Frontal cortex (tissue), 4 donors: ENCODE data around the gene RANBP10. TPM values are rescaled to one million over a fixed set of nuclear protein-coding genes. Genes with fewer than 3 reads are reported as not detected.

Source experiments
- DNase-seq, 2 donors: peaks; one replicate each; pipeline ENCODE4 v3.0.0; 2012; ENCODE audit warnings: low spot score in 2 of 2
- FAIRE-seq: peaks from 2 replicates; lab custom pipeline; 2012; peaks lifted over from hg19 to GRCh38; lab: Jason Lieb, UNC
- total RNA-seq: library from RNA; depleted of rRNA; stranded (reverse); fragments of >200 nt; gene quantifications from one replicate; pipeline ENCODE4 v1.2.3, GENCODE V29; 2014
- donor health status: control.
- donor health status: control.
- donor health status: control.

The RANBP10 gene
- total RNA-seq, 1 donor from 2014 or later: 3.7 TPM

DNA sequence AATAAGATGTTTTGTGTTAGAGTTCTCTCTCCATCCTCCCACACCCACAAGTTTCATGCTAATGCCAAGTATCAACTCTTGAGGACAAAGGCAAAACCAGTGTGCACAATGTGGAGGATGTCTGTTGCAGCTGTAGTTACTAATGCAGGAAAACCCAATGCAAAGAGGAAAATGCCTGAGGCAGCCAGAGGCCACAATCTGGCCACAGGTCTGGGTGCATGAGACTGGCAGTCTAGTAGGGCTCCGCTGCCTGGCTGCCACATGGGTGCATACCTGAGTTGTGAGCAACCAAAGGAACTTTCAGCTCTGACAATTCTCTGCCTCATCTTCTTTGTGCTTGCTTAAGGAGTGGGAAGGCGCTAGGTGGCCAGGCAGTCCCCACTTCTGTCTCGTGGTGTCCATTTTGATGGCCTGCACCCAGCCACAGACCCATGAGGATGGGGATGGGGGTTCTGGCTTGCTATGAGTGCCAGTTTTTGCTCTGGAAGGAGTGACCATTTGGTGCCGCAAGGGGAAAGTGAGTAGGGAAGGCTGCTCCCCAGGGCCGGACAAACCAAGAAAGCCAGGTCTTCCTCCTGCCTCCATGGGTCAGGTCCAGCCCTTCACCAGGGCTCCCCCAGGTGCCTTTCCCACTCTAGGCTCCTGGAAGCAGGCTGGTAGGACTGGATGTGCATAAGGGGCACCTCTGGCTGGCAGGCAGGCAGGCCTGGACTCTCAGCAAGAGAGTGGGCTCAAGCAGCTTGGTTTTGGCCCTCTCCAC, 83.0 kb downstream of the RANBP10 start:
- FAIRE-seq: no peak
- no peak for DNase-seq

DNA sequence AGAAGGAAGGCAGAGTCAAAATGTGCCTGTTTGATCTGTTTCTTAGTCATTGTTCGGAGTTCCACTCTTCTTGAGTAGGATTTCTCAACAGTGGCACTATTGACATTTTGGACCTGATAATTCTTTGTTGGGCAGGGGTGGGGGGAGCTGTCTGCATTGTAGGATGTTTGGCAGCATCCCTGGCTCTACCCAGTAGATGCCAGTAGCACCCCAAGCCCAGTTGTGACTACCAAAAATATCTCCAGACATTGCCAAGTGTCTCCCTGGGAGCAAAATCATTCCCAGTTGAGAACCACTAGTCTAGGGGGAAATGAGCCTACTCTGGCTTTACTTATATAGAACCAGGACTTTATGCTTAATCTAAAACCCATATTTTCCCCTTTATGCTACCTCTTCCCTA, 86.1 kb downstream of the RANBP10 start:
- no peak for FAIRE-seq
- no peak for DNase-seq

DNA sequence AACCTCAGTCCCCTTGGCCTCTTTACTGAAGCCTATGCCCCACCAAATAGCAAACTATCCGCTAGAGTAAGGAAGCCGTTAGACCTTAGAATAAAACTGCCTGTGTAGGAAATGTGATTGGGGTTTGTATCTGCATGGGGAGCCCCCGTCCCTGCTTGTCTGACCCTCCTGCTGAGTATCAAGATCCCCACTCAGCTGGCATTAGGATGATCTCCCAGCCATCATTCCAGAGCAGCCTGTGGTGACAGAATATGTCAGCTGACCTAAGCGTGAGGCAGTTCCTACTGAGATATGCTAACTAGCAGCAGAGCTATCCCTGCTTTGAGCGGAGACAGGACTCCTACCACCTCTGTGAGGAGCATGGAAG, 86.6 kb downstream of the RANBP10 start:
- no peak for FAIRE-seq

DNA sequence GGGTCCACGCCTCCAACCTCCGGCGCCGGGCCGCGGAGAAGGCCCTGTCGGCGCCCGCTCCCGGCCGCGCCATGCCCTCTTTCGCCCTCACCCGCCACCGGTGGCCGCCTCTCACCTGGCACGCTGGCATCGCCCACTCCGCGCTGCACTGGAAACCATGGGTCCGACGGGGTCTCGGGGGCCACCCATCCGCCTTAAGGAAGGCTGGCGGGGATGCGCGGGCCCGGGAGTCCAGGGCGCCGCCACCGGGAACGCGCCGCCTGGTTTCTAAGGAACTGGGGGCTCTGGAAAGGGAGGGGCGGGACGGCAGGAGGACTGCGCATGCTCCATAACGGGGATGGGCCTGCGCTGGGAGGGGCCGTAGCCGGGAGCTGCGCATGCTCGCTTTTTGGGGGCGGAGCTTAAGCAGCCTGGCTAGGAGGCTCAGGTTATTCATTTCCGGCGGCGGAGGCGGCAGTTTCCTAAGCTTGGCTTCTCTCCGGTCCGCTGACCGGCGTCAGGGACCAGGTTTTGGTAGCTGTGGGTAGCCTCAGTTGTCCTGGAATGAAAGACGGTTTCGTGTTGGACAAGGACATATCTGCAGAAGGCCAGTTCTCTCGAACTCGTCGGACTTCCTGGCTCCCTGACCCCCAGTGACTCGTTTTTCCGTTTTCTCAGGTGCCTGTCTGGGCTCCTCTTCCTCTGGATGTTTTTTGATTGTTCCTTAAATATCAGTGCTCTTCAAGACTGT, 87.1 kb downstream of the RANBP10 start, which contains the start of gene GFOD2:
Gene GFOD2 (minus strand): TSS at position 269 of the 730 bp plus-strand sequence. CDS start 33,601 bp downstream, outside the sequence.
- peak; percentile 98 to 100 for DNase-seq
- no peak for FAIRE-seq

More for the DNA sequence above, 86.6 kb downstream of the RANBP10 start:
- DNase-seq: peak; percentile 61 to 64

DNA sequence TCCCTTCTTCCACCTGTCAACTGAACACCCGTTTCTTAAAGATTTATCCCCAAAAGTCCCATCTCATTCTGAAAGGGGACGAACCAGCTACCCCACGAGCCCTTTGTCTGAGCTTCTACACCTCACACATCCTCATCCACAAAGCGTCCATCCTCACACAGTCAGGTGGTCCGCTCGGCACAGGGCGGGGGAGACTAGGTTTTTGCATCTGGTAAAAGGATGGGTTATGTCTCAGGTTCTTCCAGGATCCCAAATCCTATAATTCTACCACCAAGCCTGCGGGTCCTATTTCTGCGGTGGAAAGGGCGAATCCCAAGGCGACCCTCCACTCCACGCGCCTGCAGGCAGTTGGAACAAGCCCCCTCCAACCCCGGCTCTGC, 87.7 kb downstream of the RANBP10 start:
- DNase-seq (no peak), FAIRE-seq (no peak)

DNA sequence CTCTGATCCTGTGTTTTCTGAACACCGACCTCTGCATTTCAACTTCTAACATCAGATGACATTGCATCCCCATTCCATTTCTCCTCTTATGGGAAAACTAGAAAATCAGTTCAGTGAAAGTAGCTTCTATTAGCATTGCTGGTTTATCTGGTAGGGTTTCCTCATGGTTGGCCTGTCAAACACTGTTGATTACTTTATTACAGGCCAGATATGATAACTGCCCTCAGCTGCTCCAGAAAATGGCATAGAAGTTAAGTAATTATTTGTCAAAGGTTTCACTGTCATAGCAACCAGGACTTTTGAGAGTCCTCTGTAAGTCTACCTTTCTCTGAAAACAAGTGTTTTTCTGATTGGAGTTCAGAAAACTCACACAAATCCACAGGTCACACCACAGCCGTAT, 90.3 kb downstream of the RANBP10 start:
- FAIRE-seq: no peak

DNA sequence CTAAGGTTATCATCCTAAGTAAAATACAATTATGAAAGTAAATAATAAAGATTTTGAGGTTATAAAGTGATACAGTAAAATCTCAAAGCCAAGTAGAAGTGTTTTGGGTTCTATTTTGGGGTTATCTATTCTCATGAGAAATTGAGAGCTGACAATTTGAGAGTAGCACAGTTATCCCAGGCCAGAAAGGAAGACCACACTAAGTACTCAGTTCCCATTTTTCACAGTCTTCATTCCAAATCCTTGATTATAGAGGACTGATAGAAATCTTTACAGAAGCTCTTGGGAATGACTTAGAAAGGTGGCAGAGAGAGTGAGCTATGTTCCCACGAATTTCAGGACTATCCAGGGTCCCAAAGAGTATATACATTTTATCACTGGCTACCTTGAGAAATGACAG, 91.8 kb downstream of the RANBP10 start:
- FAIRE-seq (no peak), DNase-seq (no peak)

More for the DNA sequence above, 90.3 kb downstream of the RANBP10 start:
- no peak for DNase-seq

DNA sequence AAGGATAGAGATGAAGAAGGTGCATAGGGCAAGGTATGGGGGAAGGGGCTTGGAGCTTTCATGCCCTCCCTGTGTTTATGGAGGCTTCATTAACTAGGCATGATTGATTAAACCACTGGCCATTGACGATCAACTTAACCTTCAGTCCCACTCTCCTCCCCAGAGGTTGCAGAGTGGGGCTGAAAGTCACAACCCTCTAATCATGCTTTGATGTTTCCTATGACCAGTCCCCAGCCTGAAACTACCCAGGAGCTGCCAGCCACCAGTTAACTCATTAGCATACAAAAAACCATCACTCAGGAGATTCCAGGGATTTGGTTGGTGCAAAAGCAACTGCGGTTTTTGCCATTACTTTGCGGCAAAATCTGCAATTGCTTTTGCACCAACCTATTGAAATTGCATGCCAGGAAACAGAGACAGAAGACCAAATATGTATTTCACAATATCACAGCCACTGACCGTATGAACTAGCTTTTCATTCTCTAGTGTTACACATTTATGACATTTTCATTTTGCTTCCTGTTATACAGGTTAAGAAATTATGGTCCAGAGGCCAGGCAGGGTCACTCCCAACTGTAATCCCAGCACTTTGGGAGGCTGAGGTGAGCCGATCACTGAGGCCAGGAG, 92.6 kb downstream of the RANBP10 start:
- FAIRE-seq (no peak), DNase-seq (no peak)

DNA sequence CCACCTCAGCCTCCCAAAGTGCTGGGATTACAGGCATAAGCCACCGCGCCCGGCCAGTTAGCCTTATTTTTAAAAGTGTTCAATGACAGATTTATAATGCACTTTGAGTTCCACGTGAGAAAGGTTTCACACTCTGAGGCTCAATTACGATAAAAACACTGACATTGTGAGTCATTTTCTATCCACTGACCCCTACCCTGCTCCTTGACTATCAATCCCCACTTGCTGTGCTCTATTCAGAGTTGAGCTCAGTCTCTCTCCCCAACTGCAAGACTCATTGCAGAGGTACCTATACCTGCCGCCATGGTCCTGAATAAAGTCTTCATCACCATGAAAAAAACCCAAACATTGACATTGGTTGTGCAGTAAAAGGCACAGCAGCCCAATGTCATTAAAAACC, 95.8 kb downstream of the RANBP10 start:
- DNase-seq (no peak), FAIRE-seq (no peak)

DNA sequence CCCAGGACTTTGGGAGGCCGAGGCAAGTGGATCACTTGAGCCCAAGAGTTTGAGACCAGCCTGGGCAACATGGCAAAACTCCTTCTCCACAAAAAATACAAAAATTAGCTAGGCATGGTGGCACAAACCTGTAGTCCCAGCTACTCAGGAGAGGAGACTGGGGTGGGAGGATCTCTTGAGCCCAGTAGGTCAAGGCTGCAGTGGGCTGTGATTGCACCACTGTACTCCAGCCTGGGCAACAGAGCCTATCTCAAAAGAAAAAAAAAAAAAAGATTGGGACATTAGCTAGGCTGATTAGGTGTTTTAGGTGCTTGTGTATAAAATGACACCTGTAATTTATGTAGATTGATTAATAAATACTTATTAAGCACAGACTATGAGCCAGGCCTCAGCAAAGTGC, 97.3 kb downstream of the RANBP10 start:
- FAIRE-seq (no peak), DNase-seq (no peak)

DNA sequence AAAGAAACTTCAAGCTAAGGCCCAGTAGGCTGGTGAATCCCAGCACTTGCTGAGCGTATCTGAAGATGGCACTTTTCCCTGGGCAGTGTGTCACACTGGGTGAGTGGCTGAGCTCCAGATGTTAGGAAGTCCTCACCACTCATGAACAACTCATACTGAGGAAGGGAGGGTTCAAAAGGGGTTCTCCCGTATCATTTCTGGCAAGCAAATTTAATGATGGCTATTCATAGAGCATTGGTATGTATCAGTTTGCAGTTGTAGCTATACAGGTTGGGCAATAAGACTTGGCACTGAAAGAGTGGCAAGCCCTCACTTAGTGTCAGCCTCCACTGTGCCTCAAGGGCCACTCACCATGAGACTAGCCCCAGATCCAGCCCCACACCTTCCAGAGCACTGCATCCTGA, 98.0 kb downstream of the RANBP10 start:
- FAIRE-seq: no peak

DNA sequence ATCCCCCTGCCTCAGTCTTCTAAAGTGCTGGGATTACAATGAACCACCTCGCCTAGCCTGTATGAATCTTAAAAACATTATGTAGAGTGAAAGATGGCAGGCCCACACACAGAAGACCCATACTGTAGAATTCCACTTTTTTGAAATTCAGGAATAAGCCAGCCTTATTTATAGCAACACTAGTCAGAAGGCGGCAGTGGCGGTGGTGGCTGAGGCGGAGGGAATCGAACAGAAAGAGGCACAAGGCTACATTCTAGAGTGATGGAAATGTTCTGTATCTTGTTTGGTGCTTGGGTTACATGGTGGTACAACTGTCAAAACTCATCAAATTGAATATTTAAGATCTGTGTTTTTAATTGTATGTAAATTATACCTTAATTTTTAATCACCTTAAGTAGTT, 98.6 kb downstream of the RANBP10 start:
- DNase-seq: no peak
- FAIRE-seq: no peak

More for the DNA sequence above, 98.0 kb downstream of the RANBP10 start:
- no peak for DNase-seq

DNA sequence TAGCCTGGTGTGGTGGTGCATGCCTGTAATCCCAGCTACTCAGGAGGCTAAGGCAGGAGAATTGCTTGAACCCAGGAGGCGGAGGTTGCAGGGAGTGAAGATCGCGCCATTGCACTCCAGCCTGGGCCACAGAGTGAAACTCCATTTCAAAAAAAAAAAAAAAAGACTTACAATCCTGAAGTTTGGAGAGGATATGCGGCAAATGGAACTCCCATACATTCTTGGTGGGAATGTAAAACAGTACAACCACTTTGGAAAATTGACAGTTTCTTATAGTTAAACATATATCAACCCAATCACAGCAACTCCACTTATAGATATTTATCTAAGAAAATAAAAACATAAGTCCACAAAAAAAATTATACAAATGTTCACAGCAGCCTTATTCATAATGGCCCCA, 99.2 kb downstream of the RANBP10 start:
- DNase-seq (no peak), FAIRE-seq (no peak)

DNA sequence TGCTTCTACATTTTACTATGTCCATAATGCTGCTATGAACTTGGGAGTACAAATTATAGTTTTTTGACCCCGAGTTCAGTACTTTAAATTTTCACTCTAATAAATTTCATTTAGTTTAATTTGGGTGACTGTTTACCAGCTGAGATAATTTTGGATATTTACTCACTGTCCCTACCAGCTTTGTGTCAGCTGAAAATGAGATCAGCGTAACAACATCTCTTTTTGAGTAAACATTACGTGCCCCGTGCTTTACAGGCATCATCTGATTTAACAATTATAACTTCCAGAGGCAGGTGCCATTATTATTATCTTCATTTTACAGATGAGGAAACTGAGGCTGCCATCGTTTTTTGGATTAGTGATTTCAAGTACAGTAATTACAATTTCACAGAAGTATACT, 102.2 kb downstream of the RANBP10 start:
- DNase-seq (no peak), FAIRE-seq (no peak)

DNA sequence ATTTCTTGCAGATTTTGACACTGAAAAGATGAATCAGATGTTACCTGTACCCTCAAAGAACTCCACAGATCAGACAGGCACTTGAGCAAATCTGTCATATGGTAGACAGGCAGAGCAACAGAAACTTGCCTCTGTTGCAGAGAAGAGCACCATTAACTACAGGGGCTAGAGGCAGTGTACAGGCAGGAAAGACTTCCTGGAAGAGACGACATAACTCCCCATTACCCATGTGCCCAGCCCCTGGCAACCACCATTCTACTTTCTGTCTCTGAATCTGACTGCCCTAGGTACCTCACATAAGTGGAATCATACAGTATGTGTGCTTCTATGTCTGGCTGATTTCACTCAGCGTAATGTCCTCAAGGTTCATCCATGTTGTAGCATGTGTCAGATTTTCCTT, 102.7 kb downstream of the RANBP10 start:
- FAIRE-seq: no peak
- DNase-seq: no peak

DNA sequence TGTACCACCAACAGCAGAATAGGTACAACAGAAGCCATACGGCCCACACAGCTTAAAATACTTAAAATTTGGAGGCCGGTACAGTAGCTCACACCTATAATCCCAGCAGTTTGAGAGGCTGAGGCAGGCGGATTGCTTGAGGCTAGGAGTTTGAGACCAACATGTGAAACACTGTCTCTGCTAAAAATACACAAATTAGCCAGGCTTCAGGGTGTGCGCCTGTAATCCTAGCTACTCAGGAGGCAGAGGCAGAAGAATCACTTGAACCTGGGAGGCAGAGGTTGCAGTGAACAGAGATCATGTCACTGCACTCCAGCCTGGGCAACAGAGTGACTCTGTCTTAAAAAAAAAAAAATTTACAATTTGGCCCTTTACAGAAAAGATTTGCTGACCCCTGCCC, 104.2 kb downstream of the RANBP10 start:
- DNase-seq (no peak), FAIRE-seq (no peak)

DNA sequence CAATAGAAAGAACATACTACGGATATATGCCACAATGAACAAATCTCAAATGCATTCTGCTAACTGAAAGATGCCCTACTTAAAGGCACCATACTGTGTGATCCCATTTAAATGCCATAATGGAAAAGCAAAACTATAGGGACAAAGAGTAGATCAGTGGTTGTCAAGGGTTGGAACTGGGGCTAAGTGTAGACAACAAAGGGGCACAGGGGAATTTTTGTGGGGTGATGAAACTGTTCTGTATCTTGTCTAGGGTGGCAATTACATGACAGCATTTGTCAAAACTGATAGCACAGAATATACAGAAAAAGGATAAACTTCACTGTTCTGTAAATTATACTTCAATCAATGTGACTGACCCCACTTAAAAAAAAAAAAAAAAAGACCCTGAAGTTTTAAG, 104.9 kb downstream of the RANBP10 start:
- FAIRE-seq: no peak

DNA sequence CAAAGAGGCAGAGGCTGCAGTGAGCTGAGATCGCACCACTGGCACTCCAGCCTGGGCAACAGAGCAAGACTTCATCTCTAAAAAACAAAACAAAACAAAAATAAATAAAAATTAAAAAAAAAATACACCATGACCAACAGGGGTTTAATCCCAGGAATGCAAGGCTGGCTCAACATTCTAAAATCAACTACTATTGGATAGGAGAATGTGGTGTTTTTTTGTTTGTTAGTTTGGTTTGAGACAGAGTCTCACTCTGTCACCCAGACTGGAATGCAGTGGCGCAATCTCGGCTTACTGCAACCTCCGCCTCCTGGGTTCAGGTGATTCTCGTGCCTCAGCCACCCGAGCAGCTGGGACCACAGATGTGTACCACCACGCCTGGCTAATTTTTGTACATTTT, 107.1 kb downstream of the RANBP10 start:
- no peak for FAIRE-seq
- no peak for DNase-seq

More for the DNA sequence above, 104.9 kb downstream of the RANBP10 start:
- DNase-seq: no peak

DNA sequence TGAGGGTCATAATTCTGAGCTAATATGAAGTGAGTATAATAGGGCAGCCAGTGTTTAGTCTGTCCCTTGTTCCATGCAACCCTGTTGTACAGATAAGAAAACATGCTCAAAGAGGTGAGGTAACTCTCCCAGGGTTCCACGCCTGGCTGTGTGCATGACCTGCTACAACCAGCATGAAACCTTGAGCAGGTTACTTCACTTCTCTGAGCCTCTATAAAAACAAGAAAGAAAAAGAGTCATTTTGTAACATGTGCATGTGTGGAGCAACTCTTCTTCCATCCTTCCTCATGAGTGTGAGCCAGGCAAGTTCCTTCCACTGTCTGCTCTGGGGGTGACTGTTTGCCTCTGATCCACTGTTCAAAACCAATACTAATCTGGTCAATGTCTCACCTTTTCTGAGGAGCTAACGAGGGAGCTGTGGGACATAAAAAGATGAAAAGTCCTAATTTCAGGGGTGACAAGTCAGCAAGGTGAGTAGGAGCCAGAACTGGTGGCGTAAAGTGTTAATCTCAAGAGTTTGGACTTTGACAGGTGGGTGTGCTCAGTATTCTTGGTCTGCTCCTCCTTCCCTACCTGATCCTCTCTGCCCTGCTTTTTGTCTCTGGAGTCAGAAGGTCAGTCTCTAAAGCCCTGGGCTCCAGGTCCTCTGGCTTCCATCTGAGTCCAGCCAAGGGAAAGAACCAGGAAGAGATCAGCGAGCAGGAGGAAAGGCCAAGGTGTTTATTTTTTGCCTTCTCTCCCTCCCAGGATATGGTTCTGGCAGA, 108.8 kb downstream of the RANBP10 start:
- no peak for FAIRE-seq
- no peak for DNase-seq

DNA sequence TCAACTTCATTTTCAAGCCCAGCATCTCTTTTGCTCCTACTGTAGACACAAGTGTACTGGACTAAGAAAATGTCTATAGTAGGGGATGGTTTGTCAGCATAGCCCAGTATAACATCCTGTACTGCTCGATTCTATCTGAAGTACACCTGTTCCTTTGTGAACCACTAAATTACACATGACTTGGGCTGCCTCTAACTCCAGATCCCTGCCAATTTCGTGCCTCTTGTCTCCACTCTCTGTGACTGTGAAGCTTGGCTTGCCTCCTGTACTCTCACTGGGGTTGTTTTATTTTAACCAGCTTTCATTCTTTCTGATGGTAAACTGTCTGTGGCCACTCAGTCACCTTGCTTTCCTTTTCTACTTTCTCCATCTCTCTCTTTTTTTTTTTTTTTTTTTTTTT, 111.7 kb downstream of the RANBP10 start:
- DNase-seq (no peak), FAIRE-seq (no peak)
